SIG-M5 treated with dmso at 0.1 percent for 504 hours (cell line): ENCODE measurements around the gene ZNF358.
A peak's percentile ranks its signal among the peaks of the same experiment; 100 is the strongest.

ENCODE experiments used
- DNase-seq: peaks from one replicate; lab custom pipeline; 2025; ENCODE audit not compliant: unreplicated experiment; lab: John Stamatoyannopoulos, UW

Gene ZNF358

GRCh38 chr19:7519361-7520130 lies 3.6 kb downstream of the ZNF358 start:
- DNase-seq: no peak

- no peak for DNase-seq
Measured at GRCh38 chr19:7520131-7521051, 4.5 kb downstream of the ZNF358 start.

- DNase-seq: no peak
Measured at GRCh38 chr19:7521551-7522071, 5.7 kb downstream of the ZNF358 start.

GRCh38 chr19:7522072-7522922 lies 6.4 kb downstream of the ZNF358 start, which contains the start of gene MCOLN1:
TSS of gene MCOLN1 (plus strand) at chr19:7522624. CDS start at chr19:7522751, 127 bp downstream.
- peak; percentile 93 for DNase-seq

- DNase-seq: no peak
Measured at GRCh38 chr19:7522923-7523667, 7.2 kb downstream of the ZNF358 start.

GRCh38 chr19:7524523-7524922 lies 8.6 kb downstream of the ZNF358 start:
- no peak for DNase-seq

GRCh38 chr19:7524992-7525739 lies 9.3 kb downstream of the ZNF358 start:
- no peak for DNase-seq

- DNase-seq: no peak
Measured at GRCh38 chr19:7526059-7526929, 10.4 kb downstream of the ZNF358 start.

GRCh38 chr19:7527516-7528191 lies 11.8 kb downstream of the ZNF358 start:
- DNase-seq: no peak

- DNase-seq: no peak
Measured at GRCh38 chr19:7528192-7528519, 12.3 kb downstream of the ZNF358 start.

GRCh38 chr19:7528522-7529245 lies 12.8 kb downstream of the ZNF358 start:
- DNase-seq: no peak

- DNase-seq: no peak
Measured at GRCh38 chr19:7529246-7529600, 13.3 kb downstream of the ZNF358 start.

GRCh38 chr19:7529610-7530490 lies 13.9 kb downstream of the ZNF358 start:
- DNase-seq: no peak

GRCh38 chr19:7533281-7533885 lies 17.5 kb downstream of the ZNF358 start:
- no peak for DNase-seq

GRCh38 chr19:7533925-7534480 lies 18.1 kb downstream of the ZNF358 start:
- DNase-seq: peak; percentile 65
